NCI-H2029 (cell line): ENCODE data around the gene DNPEP.
A peak's percentile ranks its signal among the peaks of the same experiment; 100 is the strongest.
"Not testable (repeated sequence)": the region's sequence is repeated elsewhere in the genome, so short reads cannot be mapped to it uniquely, and the experiment has no call there.

Experiments used
- DNase-seq: peaks from one replicate; lab custom pipeline; 2025; lab: John Stamatoyannopoulos, UW

Gene DNPEP

GRCh38 chr2:219401606-219402005, 13.9 kb upstream of the DNPEP start:
- DNase-seq = no peak

- no peak for DNase-seq
Observed at GRCh38 chr2:219400562-219400961, 12.8 kb upstream of the DNPEP start.

- no peak for DNase-seq
Observed at GRCh38 chr2:219399716-219400478, 12.2 kb upstream of the DNPEP start.

GRCh38 chr2:219398721-219399363, 11.1 kb upstream of the DNPEP start:
- DNase-seq = peak; percentile 93

- peak; percentile 34 for DNase-seq
Observed at GRCh38 chr2:219396863-219397457, 9.2 kb upstream of the DNPEP start.

GRCh38 chr2:219395609-219396008, 7.9 kb upstream of the DNPEP start:
- no peak for DNase-seq

- DNase-seq = not testable (repeated sequence)
Observed at GRCh38 chr2:219395056-219395455, 7.3 kb upstream of the DNPEP start.

- no peak for DNase-seq
Observed at GRCh38 chr2:219392754-219393153, 5.0 kb upstream of the DNPEP start.

GRCh38 chr2:219388907-219389156, 1.1 kb upstream of the DNPEP start:
- no peak for DNase-seq

- DNase-seq = peak; percentile 88
Observed at GRCh38 chr2:219388121-219388906, 602 bp upstream of the DNPEP start.

GRCh38 chr2:219386532-219387280, 1.0 kb downstream of the DNPEP start:
- DNase-seq = no peak

- DNase-seq = no peak
Observed at GRCh38 chr2:219385958-219386520, 1.7 kb downstream of the DNPEP start.

GRCh38 chr2:219384859-219385258, 2.9 kb downstream of the DNPEP start:
- DNase-seq = no peak

GRCh38 chr2:219384083-219384713, 3.5 kb downstream of the DNPEP start:
- no peak for DNase-seq

- no peak for DNase-seq
Observed at GRCh38 chr2:219381448-219381847, 6.3 kb downstream of the DNPEP start.

- no peak for DNase-seq
Observed at GRCh38 chr2:219380926-219381325, 6.8 kb downstream of the DNPEP start.

- no peak for DNase-seq
Observed at GRCh38 chr2:219378163-219378851, 9.4 kb downstream of the DNPEP start.

- peak; percentile 46 for DNase-seq
Observed at GRCh38 chr2:219369447-219369861, 18.3 kb downstream of the DNPEP start.

- no peak for DNase-seq
Observed at GRCh38 chr2:219368690-219369191, 19.0 kb downstream of the DNPEP start.

- peak; percentile 61 for DNase-seq
Observed at GRCh38 chr2:219362524-219363164, 25.1 kb downstream of the DNPEP start.
